Lower leg skin (tissue), 3 donors: ENCODE data around the gene WNT6.

ENCODE experiments used
- POLR2A ChIP-seq, 2 donors: fragments of 450-650 bp; IDR thresholded peaks; one replicate each; pipeline ENCODE4 v1.6.1; 2016 to 2017; ENCODE audit warnings: antibody characterized with exemption in 2 of 2, mild to moderate bottlenecking in 1 of 2, moderate library complexity in 1 of 2
- TF ChIP-seq, protein P1 (sequence below), 3 donors: fragments of 450-650 bp; IDR thresholded peaks; one replicate each; pipeline ENCODE4 v1.5.1; 2016; ENCODE audit warnings: antibody characterized with exemption in 3 of 3, mild to moderate bottlenecking in 3 of 3, moderate library complexity in 2 of 3

GRCh38 chr2:218859556-218859987, at the start of gene WNT6:
- no peak for TF ChIP-seq POLR2A (IDR thresholded peaks at IDR 0.05)
- TF ChIP-seq, protein P1, sequence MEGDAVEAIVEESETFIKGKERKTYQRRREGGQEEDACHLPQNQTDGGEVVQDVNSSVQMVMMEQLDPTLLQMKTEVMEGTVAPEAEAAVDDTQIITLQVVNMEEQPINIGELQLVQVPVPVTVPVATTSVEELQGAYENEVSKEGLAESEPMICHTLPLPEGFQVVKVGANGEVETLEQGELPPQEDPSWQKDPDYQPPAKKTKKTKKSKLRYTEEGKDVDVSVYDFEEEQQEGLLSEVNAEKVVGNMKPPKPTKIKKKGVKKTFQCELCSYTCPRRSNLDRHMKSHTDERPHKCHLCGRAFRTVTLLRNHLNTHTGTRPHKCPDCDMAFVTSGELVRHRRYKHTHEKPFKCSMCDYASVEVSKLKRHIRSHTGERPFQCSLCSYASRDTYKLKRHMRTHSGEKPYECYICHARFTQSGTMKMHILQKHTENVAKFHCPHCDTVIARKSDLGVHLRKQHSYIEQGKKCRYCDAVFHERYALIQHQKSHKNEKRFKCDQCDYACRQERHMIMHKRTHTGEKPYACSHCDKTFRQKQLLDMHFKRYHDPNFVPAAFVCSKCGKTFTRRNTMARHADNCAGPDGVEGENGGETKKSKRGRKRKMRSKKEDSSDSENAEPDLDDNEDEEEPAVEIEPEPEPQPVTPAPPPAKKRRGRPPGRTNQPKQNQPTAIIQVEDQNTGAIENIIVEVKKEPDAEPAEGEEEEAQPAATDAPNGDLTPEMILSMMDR (IDR thresholded peaks at IDR 0.05) = no peak
